Measurements from ENCODE around the gene TCF12. TPM values are rescaled to one million over a fixed set of nuclear protein-coding genes. Genes with fewer than 3 reads are reported as not detected.

TCF12 gene
- total RNA-seq, 1 donor from 2014 or later = 138 TPM

GRCh38 chr15:57198131-57198530 is 279.7 kb downstream of the TCF12 start:
- no peaks in the 10 kb centered on the region for H3K36me3 ChIP-seq
- intact Hi-C loops (cut with DNase I) = no loop called here
- no peaks in the 10 kb centered on the region for H3K9me3 ChIP-seq
- H3K4me3 ChIP-seq = no peak overlapping the region
- no peaks in the 10 kb centered on the region for H3K27me3 ChIP-seq
- TF ChIP-seq, protein P1, sequence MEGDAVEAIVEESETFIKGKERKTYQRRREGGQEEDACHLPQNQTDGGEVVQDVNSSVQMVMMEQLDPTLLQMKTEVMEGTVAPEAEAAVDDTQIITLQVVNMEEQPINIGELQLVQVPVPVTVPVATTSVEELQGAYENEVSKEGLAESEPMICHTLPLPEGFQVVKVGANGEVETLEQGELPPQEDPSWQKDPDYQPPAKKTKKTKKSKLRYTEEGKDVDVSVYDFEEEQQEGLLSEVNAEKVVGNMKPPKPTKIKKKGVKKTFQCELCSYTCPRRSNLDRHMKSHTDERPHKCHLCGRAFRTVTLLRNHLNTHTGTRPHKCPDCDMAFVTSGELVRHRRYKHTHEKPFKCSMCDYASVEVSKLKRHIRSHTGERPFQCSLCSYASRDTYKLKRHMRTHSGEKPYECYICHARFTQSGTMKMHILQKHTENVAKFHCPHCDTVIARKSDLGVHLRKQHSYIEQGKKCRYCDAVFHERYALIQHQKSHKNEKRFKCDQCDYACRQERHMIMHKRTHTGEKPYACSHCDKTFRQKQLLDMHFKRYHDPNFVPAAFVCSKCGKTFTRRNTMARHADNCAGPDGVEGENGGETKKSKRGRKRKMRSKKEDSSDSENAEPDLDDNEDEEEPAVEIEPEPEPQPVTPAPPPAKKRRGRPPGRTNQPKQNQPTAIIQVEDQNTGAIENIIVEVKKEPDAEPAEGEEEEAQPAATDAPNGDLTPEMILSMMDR (IDR thresholded peaks at IDR 0.05) = no peak
- TF ChIP-seq POLR2A (IDR thresholded peaks at IDR 0.05) = no peak
- no peak for TF ChIP-seq POLR2AphosphoS5 (IDR thresholded peaks at IDR 0.05; ENCODE audit: insufficient read depth in 1 of 2, low read depth in 1 of 2)
- H3K4me1 ChIP-seq = peaks cover 25% of the 10 kb centered on the region
- no peak for DNase-seq (ENCODE audit: extremely low spot score in 2 of 2)
- H3K27ac ChIP-seq = no peak overlapping the region

GRCh38 chr15:57198654-57199291 is 280.3 kb downstream of the TCF12 start:
- Histone ChIP-seq H3K9me3 (no peaks in the 10 kb centered on the region), H3K27ac (no peak overlapping the region), H3K36me3 (no peaks in the 10 kb centered on the region), H3K27me3 (no peaks in the 10 kb centered on the region), H3K4me3 (no peak overlapping the region), H3K4me1 (peaks cover 25% of the 10 kb centered on the region)
- TF ChIP-seq POLR2A (IDR thresholded peaks at IDR 0.05) = no peak
- TF ChIP-seq, protein P1 (IDR thresholded peaks at IDR 0.05) = no peak
- DNase-seq (ENCODE audit: extremely low spot score in 2 of 2) = no peak
- intact Hi-C loops (cut with DNase I) = no loop called here

GRCh38 chr15:57201578-57201977 is 283.1 kb downstream of the TCF12 start:
- DNase-seq (ENCODE audit: extremely low spot score in 2 of 2) = no peak
- Histone ChIP-seq H3K36me3 (no peaks in the 10 kb centered on the region), H3K27ac (no peak overlapping the region), H3K4me1 (peaks cover 25% of the 10 kb centered on the region), H3K27me3 (no peaks in the 10 kb centered on the region), H3K4me3 (no peak overlapping the region), H3K9me3 (no peaks in the 10 kb centered on the region)
- intact Hi-C loops (cut with DNase I) = no loop called here
- TF ChIP-seq, protein P1 (IDR thresholded peaks at IDR 0.05) = no peak
- TF ChIP-seq POLR2AphosphoS5 (IDR thresholded peaks at IDR 0.05; ENCODE audit: insufficient read depth in 1 of 2, low read depth in 1 of 2) (no peak), POLR2A (IDR thresholded peaks at IDR 0.05) (no peak)

DNA sequence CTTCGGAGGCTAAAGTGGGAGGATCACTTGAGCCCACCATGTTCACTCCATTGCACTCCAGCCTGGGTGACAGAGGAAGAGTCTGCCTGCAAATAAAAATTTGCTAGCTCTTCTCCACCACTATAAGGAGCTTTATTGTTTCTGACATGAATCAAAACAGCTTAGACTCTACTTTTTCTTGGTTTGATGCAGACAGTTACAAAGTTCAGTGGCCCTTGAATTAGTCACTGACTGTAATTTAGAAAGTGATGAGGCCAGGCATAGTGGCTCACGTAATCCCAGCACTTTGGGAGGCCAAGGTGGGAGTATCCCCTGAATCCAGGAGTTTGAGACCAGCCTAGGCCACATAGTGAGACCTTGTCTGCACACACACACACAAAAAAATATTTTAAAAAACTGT is 285.5 kb downstream of the TCF12 start:
- Histone ChIP-seq H3K4me1 (peaks cover 11% of the 10 kb centered on the region), H3K4me3 (no peak overlapping the region), H3K36me3 (no peaks in the 10 kb centered on the region), H3K27ac (no peak overlapping the region), H3K9me3 (no peaks in the 10 kb centered on the region), H3K27me3 (no peaks in the 10 kb centered on the region)
- intact Hi-C loops (cut with DNase I) = no loop called here
- TF ChIP-seq, protein P1 (IDR thresholded peaks at IDR 0.05) = no peak
- TF ChIP-seq POLR2AphosphoS5 (IDR thresholded peaks at IDR 0.05; ENCODE audit: insufficient read depth in 1 of 2, low read depth in 1 of 2) (no peak), POLR2A (IDR thresholded peaks at IDR 0.05) (no peak)
- no peak for DNase-seq (ENCODE audit: extremely low spot score in 2 of 2)

DNA sequence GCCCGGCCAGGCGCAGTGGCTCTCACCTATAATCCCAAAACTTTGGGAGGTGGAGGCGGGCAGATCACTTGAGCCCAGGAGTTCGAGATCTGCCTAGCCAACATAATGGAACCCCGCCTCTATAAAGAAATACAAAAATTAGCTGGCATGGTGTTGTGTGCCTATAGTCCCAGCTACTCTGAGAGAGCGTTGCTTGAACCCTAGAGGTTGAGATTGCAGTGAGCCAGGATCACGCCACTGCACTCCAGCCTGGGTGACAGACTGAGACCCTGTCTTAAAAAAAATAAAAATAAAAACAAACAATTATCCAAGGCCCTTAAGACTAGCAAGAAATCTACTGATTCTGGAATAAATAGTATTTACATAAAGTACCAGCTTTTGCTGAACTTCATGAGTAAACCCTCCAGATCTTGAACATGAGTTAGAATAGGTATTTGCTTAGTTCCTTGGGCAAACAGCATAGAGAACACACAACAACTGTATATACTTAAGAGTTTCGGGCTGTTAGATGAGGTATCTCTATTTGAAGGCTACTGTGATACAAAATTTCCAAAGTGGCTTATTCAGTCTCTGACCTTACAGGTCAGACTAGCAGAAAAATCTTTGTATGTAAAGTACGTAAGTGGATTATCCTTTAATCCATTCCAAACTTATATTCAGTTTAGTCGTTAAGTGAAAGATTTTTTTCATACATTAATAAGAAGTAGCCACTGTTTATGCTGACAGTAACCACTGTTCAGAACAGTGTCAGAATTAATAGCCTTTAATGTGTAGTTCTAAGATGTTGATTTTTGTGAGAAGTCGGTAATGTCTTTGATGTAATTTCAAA is 286.8 kb downstream of the TCF12 start:
- TF ChIP-seq POLR2AphosphoS5 (IDR thresholded peaks at IDR 0.05; ENCODE audit: insufficient read depth in 1 of 2, low read depth in 1 of 2) (no peak), POLR2A (IDR thresholded peaks at IDR 0.05) (no peak)
- TF ChIP-seq, protein P1 (IDR thresholded peaks at IDR 0.05) = no peak
- H3K4me3 ChIP-seq = no peak overlapping the region
- H3K9me3 ChIP-seq = no peaks in the 10 kb centered on the region
- intact Hi-C loops (cut with DNase I) = no loop called here
- H3K27me3 ChIP-seq = no peaks in the 10 kb centered on the region
- H3K27ac ChIP-seq = no peak overlapping the region
- H3K36me3 ChIP-seq = no peaks in the 10 kb centered on the region
- peaks cover 6% of the 10 kb centered on the region for H3K4me1 ChIP-seq
- no peak for DNase-seq (ENCODE audit: extremely low spot score in 2 of 2)
